Mucosa of descending colon (tissue), 3 donors: ENCODE data around the gene ISG15. TPM values are rescaled to one million over a fixed set of nuclear protein-coding genes. Genes with fewer than 3 reads are reported as not detected.

Experiments used
- ATAC-seq: fragments of 200-7000 bp; cut with Tn5 transposase; one replicate; pipeline ENCODE4 v1.9.1; 2020; ENCODE audit warnings: mild to moderate bottlenecking, moderate library complexity
- DNase-seq, 3 donors: peaks; one replicate each; pipeline ENCODE4 v3.0.0-alpha.2; 2020
- H3K36me3 ChIP-seq: fragments of 200-600 bp; one replicate; pipeline ENCODE4 v1.8.0; 2021; ENCODE audit warnings: low read depth, mild to moderate bottlenecking
- H3K4me1 ChIP-seq: fragments of 200-600 bp; one replicate; pipeline ENCODE4 v1.8.0; 2021; ENCODE audit warnings: low read depth, mild to moderate bottlenecking
- H3K4me3 ChIP-seq: fragments of 200-600 bp; one replicate; pipeline ENCODE4 v1.8.0; 2021; ENCODE audit warnings: mild to moderate bottlenecking
- H3K9me3 ChIP-seq: fragments of 200-600 bp; one replicate; pipeline ENCODE4 v1.8.0; 2021; ENCODE audit warnings: mild to moderate bottlenecking
- intact Hi-C, 2 donors: fragments of 100-400 bp; cut with DNase I in 1 of 2; cut with micrococcal nuclease in 1 of 2; formaldehyde crosslinking; loops; one replicate each; pipeline versions ENCODE4 v1.11.0 to v1.11.1; 2022; cut with DNase I, micrococcal nuclease
- total RNA-seq, 3 donors: library from RNA; stranded (reverse); fragmentation: NEBNext Ultra II Directional in 2 of 3; extraction: Animal tissue kit (Norgen Biotek cat#: 25700) in 2 of 3; gene quantifications; one replicate each; pipeline versions ENCODE4 v1.2.1 to v1.2.4, GENCODE V29; 2021 to 2023
- TF ChIP-seq, protein P1 (sequence below): fragments of 200-600 bp; IDR thresholded peaks from one replicate; pipeline ENCODE4 v1.8.0; 2022; ENCODE audit warnings: antibody characterized with exemption, mild to moderate bottlenecking
- donor health status: DM: no; HTN: no; CAD: no; lungs with moderate emphysema.
- donor health status: DM: no; HTN: no; CAD: no.
- donor health status: DM: no; HTN: yes; CAD: no.

ISG15 gene
- total RNA-seq, 3 donors from 2014 or later, result 37.5 to 41.7 (median 38.7) TPM

DNA sequence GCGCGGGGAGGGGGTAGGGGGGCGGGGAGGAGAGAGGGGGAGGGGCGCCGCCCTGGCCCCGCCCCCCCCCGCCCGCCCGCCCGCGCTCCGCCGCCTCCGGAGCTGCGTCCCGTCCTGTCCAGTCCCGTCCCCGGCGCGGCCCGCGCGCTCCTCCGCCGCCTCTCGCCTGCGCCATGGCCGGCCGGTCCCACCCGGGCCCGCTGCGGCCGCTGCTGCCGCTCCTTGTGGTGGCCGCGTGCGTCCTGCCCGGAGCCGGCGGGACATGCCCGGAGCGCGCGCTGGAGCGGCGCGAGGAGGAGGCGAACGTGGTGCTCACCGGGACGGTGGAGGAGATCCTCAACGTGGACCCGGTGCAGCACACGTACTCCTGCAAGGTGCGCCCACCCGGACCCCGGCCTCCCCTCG is 6.7 kb downstream of the ISG15 start, which contains the start of gene AGRN:
Gene AGRN, plus strand, starts transcription at position 121 of the 405 bp plus-strand sequence. Its CDS starts 53 bp downstream, at position 174.
- Histone ChIP-seq H3K36me3 (no peaks in the 10 kb centered on the region), H3K4me1 (peaks cover 16% of the 10 kb centered on the region), H3K4me3 (peak within 1 kb of the TSS; percentile 48), H3K9me3 (no peaks in the 10 kb centered on the region)
- peak; percentile 60 to 79 (median 79) for DNase-seq
- ATAC-seq, result peak; percentile 45
- TF ChIP-seq, protein P1, sequence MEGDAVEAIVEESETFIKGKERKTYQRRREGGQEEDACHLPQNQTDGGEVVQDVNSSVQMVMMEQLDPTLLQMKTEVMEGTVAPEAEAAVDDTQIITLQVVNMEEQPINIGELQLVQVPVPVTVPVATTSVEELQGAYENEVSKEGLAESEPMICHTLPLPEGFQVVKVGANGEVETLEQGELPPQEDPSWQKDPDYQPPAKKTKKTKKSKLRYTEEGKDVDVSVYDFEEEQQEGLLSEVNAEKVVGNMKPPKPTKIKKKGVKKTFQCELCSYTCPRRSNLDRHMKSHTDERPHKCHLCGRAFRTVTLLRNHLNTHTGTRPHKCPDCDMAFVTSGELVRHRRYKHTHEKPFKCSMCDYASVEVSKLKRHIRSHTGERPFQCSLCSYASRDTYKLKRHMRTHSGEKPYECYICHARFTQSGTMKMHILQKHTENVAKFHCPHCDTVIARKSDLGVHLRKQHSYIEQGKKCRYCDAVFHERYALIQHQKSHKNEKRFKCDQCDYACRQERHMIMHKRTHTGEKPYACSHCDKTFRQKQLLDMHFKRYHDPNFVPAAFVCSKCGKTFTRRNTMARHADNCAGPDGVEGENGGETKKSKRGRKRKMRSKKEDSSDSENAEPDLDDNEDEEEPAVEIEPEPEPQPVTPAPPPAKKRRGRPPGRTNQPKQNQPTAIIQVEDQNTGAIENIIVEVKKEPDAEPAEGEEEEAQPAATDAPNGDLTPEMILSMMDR, result no peak
- intact Hi-C loops, result no loop called here

DNA sequence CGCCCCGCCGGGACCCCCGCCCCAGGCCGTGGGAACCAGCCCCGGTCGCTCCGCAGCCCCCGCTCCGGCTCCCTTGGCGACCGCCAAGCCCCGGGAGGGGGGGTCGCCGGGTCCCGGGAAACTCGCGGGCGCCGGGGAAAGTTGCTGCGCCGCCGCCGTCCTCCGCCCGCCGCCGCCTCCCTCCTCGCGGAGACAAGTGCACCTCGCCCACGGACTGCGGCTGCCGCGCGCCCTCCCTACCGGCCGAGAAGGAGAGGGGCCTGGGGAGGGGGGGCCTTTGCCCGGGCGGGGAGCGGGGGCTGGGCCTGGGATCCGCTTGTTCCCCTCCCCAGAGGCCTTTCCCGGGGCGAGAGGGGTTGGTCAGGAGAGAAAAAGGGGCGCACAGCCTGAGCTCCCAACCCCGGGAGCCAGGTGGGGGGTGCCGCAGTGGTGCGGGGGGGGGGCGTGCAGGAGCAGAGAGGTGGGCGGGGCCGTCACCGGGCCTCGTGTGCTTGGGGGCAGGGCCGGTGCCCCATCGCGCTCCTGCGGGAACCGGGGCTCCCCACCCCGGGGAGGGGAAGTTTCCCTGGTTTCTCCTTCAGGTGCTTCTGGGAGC is 7.2 kb downstream of the ISG15 start:
- H3K4me3 ChIP-seq, result peak overlapping the region; percentile 16
- TF ChIP-seq, protein P1, result no peak
- no peaks in the 10 kb centered on the region for H3K9me3 ChIP-seq
- ATAC-seq (peak; percentile 3), DNase-seq (no peak)
- H3K4me1 ChIP-seq, result peaks cover 16% of the 10 kb centered on the region
- intact Hi-C loops, result no loop called here
- no peaks in the 10 kb centered on the region for H3K36me3 ChIP-seq

DNA sequence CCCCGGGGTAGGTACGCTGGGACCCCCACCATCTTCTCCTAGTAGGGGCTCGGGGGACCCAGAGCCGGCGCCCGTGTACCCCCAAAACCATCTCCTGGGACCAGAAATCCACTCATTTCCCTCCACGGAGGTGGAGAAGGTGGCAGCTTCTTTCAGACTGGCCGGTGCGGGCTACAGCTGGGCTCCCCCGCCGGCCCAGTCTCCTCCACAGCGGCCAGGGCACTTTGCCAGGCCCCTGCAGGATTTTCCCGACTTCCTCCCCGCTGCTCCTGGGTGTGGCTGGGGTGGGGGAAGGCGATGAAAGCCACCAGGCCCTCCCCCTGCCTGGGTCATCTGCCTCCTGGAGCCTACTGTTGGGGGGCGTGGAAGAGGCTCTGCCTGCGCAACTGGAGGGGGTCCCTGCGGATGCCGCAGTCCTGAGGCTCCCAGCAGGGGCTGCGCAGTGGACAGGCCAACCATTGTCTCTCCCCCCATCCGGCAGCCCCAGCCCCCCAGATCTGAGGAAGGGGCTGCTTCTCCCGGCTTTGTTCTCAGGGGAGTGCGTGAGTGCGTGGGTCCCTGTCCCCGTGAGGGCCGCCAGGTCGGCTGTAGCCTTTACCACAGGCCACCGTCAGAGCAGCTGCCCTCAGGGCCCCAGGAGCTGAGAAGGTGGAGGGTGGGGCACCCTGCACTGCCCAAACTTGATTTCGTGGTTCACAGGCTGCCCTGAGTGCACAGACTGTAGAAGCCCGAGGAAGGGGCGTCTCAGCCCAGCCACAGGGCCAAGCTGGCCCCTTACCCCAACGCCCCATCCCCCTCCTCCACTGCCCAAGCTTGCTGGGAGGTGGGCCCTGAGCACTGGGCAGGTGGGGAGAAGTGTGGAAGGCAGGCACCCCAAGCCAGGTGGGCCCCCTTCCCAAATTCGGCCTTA is 8.0 kb downstream of the ISG15 start:
- H3K4me3 ChIP-seq, result no peak overlapping the region
- TF ChIP-seq, protein P1, result no peak
- peaks cover 16% of the 10 kb centered on the region for H3K4me1 ChIP-seq
- DNase-seq (peak; percentile 77 to 88 (median 87)), ATAC-seq (peak; percentile 54)
- no peaks in the 10 kb centered on the region for H3K36me3 ChIP-seq
- intact Hi-C loops, result no loop called here
- no peaks in the 10 kb centered on the region for H3K9me3 ChIP-seq

DNA sequence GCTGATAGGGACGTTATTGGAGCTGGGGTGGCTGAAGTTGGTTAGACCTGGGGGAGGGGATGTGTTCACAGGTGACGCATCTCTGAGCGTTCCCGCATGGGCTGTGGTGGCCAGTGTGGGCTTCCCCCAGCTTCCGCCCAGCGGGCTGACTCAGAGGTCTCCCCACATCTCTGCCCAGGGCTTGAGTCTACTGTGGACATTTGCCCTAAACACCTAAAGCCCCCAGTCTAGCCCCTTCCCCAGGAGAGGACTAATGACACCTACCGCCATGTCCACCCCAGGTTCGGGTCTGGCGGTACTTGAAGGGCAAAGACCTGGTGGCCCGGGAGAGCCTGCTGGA is 8.6 kb downstream of the ISG15 start:
- H3K36me3 ChIP-seq, result no peaks in the 10 kb centered on the region
- ATAC-seq, result no peak
- H3K9me3 ChIP-seq, result no peaks in the 10 kb centered on the region
- H3K4me1 ChIP-seq, result peaks cover 16% of the 10 kb centered on the region
- TF ChIP-seq, protein P1, result no peak
- H3K4me3 ChIP-seq, result no peak overlapping the region
- intact Hi-C loops, result no loop called here
- no peak for DNase-seq

DNA sequence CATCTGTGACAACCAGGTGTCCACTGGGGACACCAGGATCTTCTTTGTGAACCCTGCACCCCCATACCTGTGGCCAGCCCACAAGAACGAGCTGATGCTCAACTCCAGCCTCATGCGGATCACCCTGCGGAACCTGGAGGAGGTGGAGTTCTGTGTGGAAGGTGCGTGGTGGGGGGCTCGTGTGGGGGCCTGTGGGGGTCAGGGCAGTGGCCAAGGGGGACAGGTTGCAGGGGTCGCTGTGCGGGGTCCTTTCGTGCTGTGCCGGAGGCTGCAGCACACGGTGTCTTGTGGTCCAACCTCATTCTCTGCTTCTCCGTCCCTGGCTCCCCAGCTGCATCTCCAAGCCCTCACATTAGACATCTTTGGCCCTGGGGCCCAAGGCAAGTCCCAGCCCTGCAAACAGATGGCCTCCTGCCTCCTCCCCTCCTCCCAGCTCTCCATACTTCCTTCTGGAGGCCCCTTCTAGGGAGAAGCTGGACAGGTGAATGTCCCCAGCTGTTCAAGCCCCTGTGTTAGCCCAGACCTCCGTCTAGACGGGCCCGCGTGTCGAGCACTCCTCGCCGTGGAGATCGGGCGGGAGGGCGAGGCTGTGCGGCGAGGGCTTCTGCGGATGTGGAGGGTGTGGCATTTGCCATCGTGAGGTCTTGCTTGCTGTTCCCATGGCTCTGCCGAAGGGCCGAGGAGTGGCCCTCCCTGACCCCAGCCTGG is 9.2 kb downstream of the ISG15 start:
- intact Hi-C loops, result no loop called here
- no peaks in the 10 kb centered on the region for H3K9me3 ChIP-seq
- H3K36me3 ChIP-seq, result no peaks in the 10 kb centered on the region
- DNase-seq (no peak), ATAC-seq (no peak)
- TF ChIP-seq, protein P1, result no peak
- H3K4me3 ChIP-seq, result no peak overlapping the region
- peaks cover 16% of the 10 kb centered on the region for H3K4me1 ChIP-seq
